Epithelial cell of esophagus (primary cell): ENCODE results near the gene MS4A14.
"Not testable (repeated sequence)": the region's sequence is repeated elsewhere in the genome, so short reads cannot be mapped to it uniquely, and the experiment has no call there.

Experiments
- DNase-seq: peaks from one replicate; pipeline ENCODE4 v3.0.0; 2010; ENCODE audit warnings: low read depth
- H3K4me3 ChIP-seq: 2 replicates; pipeline ENCODE4 v1.5.1; 2011; ENCODE audit warnings: mild to moderate bottlenecking, low read length, control low read depth
- CTCF ChIP-seq: IDR thresholded peaks from 2 replicates; pipeline ENCODE4 v1.5.1; 2011; ENCODE audit warnings: low read depth, mild to moderate bottlenecking, low read length, control low read depth, inconsistent platforms; ENCODE audit not compliant: insufficient read depth; ENCODE audit errors: missing control alignments

MS4A14 gene

GRCh38 chr11:60447846-60448245 lies 51.6 kb downstream of the MS4A14 start:
- no peak for TF ChIP-seq CTCF
- DNase-seq = no peak
- no peak overlapping the region for H3K4me3 ChIP-seq

GRCh38 chr11:60451185-60451584 lies 54.9 kb downstream of the MS4A14 start:
- not testable (repeated sequence) for DNase-seq, H3K4me3 ChIP-seq

GRCh38 chr11:60454212-60454611 lies 58.0 kb downstream of the MS4A14 start:
- no peak for DNase-seq
- no peak for TF ChIP-seq CTCF
- H3K4me3 ChIP-seq = no peak overlapping the region

- DNase-seq = no peak
- TF ChIP-seq CTCF = no peak
- no peak within 1 kb of the TSS for H3K4me3 ChIP-seq
Observed at GRCh38 chr11:60455531-60456042, 59.3 kb downstream of the MS4A14 start, which contains the start of gene MS4A1. Gene MS4A1 (plus strand): TSS chr11:60455847. CDS start chr11:60462375, 6,528 bp downstream.

- no peak for DNase-seq
- H3K4me3 ChIP-seq = no peak overlapping the region
Observed at GRCh38 chr11:60457576-60457975, 61.3 kb downstream of the MS4A14 start.

GRCh38 chr11:60459345-60459744 lies 63.1 kb downstream of the MS4A14 start:
- no peak overlapping the region for H3K4me3 ChIP-seq
- DNase-seq = no peak
- no peak for TF ChIP-seq CTCF

More at GRCh38 chr11:60457576-60457975, 61.3 kb downstream of the MS4A14 start:
- TF ChIP-seq CTCF = no peak
